Liver (tissue), 9 donors: Measurements from ENCODE around the gene NTN3. TPM values are rescaled to one million over a fixed set of nuclear protein-coding genes. Genes with fewer than 3 reads are reported as not detected.
"Not testable (repeated sequence)": the region's sequence is repeated elsewhere in the genome, so short reads cannot be mapped to it uniquely, and the experiment has no call there.

ENCODE experiments used
- DNase-seq: peaks from one replicate; pipeline ENCODE4 v3.0.0-alpha.2; 2017; ENCODE audit warnings: low spot score
- H3K27ac ChIP-seq, 2 donors: one replicate each; pipeline ENCODE4 v1.7.0; 2013; ENCODE audit warnings: inconsistent platforms in 2 of 2, low read length in 2 of 2, control low read depth in 1 of 2, low read depth in 1 of 2, mild to moderate bottlenecking in 1 of 2
- H3K27me3 ChIP-seq, 4 donors: one replicate each; pipeline versions ENCODE4 v1.6.1 to v1.7.0; 2013; ENCODE audit warnings: low read length in 3 of 4, inconsistent platforms in 1 of 4, mild to moderate bottlenecking in 1 of 4, moderate library complexity in 1 of 4; ENCODE audit not compliant: control insufficient read depth in 4 of 4, insufficient read depth in 4 of 4
- H3K36me3 ChIP-seq, 4 donors: one replicate each; pipeline versions ENCODE4 v1.6.1 to v1.7.0; 2013; ENCODE audit warnings: low read length in 3 of 4, mild to moderate bottlenecking in 3 of 4, low read depth in 1 of 4, moderate library complexity in 1 of 4; ENCODE audit not compliant: control insufficient read depth in 4 of 4, insufficient read depth in 3 of 4
- H3K4me1 ChIP-seq, 4 donors: one replicate each; pipeline versions ENCODE4 v1.6.1 to v1.7.0; 2013; ENCODE audit warnings: low read length in 3 of 4, mild to moderate bottlenecking in 3 of 4, moderate library complexity in 1 of 4; ENCODE audit not compliant: control insufficient read depth in 4 of 4, insufficient read depth in 4 of 4
- H3K4me3 ChIP-seq, 3 donors: one replicate each; pipeline versions ENCODE4 v1.6.1 to v1.7.0; 2013; ENCODE audit warnings: low read length in 3 of 3, control low read depth in 1 of 3, low read depth in 1 of 3, mild to moderate bottlenecking in 1 of 3
- H3K9ac ChIP-seq, 2 donors: one replicate each; pipeline ENCODE4 v1.7.0; 2013; ENCODE audit warnings: low read length in 2 of 2, mild to moderate bottlenecking in 2 of 2, moderate library complexity in 2 of 2, control low read depth in 1 of 2, low read depth in 1 of 2
- H3K9me3 ChIP-seq, 4 donors: one replicate each; pipeline versions ENCODE4 v1.6.1 to v1.7.0; 2013; ENCODE audit warnings: low read length in 3 of 4; ENCODE audit not compliant: control insufficient read depth in 4 of 4
- ATF3 ChIP-seq: IDR thresholded peaks from 2 replicates; pipeline ENCODE4 v1.6.1; 2016; ENCODE audit warnings: antibody characterized with exemption
- EGR1 ChIP-seq, 2 donors: IDR thresholded peaks; 2 replicates each; pipeline ENCODE4 v1.6.1; 2016 to 2018; ENCODE audit warnings: antibody characterized with exemption in 2 of 2, low read depth in 2 of 2
- FOXA1 ChIP-seq: IDR thresholded peaks from 2 replicates; pipeline ENCODE4 v1.6.1; 2016; ENCODE audit warnings: antibody characterized with exemption
- FOXA2 ChIP-seq: IDR thresholded peaks from 2 replicates; pipeline ENCODE4 v1.6.1; 2016; ENCODE audit warnings: antibody characterized with exemption
- GABPA ChIP-seq, 2 donors: IDR thresholded peaks in 1 of 2; conservative IDR thresholded peaks in 1 of 2; 2 replicates each; pipeline ENCODE4 v1.6.1; 2016; ENCODE audit warnings: antibody characterized with exemption in 2 of 2, mild to moderate bottlenecking in 1 of 2, moderate library complexity in 1 of 2
- HNF4A ChIP-seq, 2 donors: conservative IDR thresholded peaks; 2 replicates each; pipeline ENCODE4 v1.6.1; 2016; ENCODE audit warnings: antibody characterized with exemption in 2 of 2, mild to moderate bottlenecking in 2 of 2
- HNF4G ChIP-seq: IDR thresholded peaks from 2 replicates; pipeline ENCODE4 v1.6.1; 2016; ENCODE audit warnings: antibody characterized with exemption
- MAX ChIP-seq: IDR thresholded peaks from 2 replicates; pipeline ENCODE4 v1.6.1; 2016; ENCODE audit warnings: antibody characterized with exemption
- NR2F2 ChIP-seq: IDR thresholded peaks from 2 replicates; pipeline ENCODE4 v1.6.1; 2016; ENCODE audit warnings: antibody characterized with exemption
- REST ChIP-seq: IDR thresholded peaks from 2 replicates; pipeline ENCODE4 v1.6.1; 2016; ENCODE audit warnings: antibody characterized with exemption, mild to moderate bottlenecking
- TAF1 ChIP-seq: conservative IDR thresholded peaks from 2 replicates; pipeline ENCODE4 v1.6.1; 2016; ENCODE audit warnings: antibody characterized with exemption, mild to moderate bottlenecking
- ZBTB33 ChIP-seq: IDR thresholded peaks from 2 replicates; pipeline ENCODE4 v1.6.1; 2016; ENCODE audit warnings: antibody characterized with exemption
- WGBS: extraction: QIAGEN DNeasy Blood & Tissue Kit; methylation state at CpG from one replicate; pipeline ENCODE4 v1.1.7; 2013; 5-methylcytosine and 5-hydroxymethylcytosine counted together
- polyA plus RNA-seq, 2 donors: library from polyadenylated mRNA; stranded (reverse) in 1 of 2; unstranded in 1 of 2; fragments of 200-250 nt in 1 of 2; fragments of >200 nt in 1 of 2; fragmentation: Nextera tagmentation in 1 of 2; extraction: Ambion mirVana in 1 of 2; gene quantifications; one replicate each; pipeline versions ENCODE4 v1.2.1 to v1.2.3, GENCODE V29; 2013 to 2015
- total RNA-seq, 2 donors: library from RNA; depleted of rRNA; stranded (reverse); fragments of >200 nt; gene quantifications; one replicate each; pipeline ENCODE4 v1.2.3, GENCODE V29; 2014
- donor health status: healthy.
- donor health status: healthy.
- donor health status: healthy.
- donor health status: healthy.
- donor health status: healthy.

NTN3 gene
- total and polyA plus RNA-seq, 4 donors = 0.19 to 2.3 (median 0.28) TPM; not detected in 1

- no peak for DNase-seq
- H3K4me1 ChIP-seq = peaks cover 17 to 56% (median 37%) of the 10 kb centered on the region in 4 donors
These were observed 7.2 kb downstream of the NTN3 start for GRCh38 chr16:2478279-2478678.

GRCh38 chr16:2479996-2480395 lies 8.9 kb downstream of the NTN3 start:
- H3K9me3 ChIP-seq, DNase-seq, H3K4me3 ChIP-seq, H3K36me3 ChIP-seq, H3K9ac ChIP-seq, H3K27me3 ChIP-seq, H3K27ac ChIP-seq: not testable (repeated sequence)
- 98% methylated on average over 10 of the region's 10 CpGs for WGBS
- peaks cover 16 to 60% (median 43%) of the 10 kb centered on the region in 4 donors for H3K4me1 ChIP-seq

More at GRCh38 chr16:2478279-2478678, 7.2 kb downstream of the NTN3 start:
- Histone ChIP-seq H3K27ac (no peak overlapping the region), H3K9ac (no peak overlapping the region), H3K4me3 (no peak overlapping the region), H3K9me3 (no peaks in the 10 kb centered on the region), H3K36me3 (no peaks in the 10 kb centered on the region), H3K27me3 (no peaks in the 10 kb centered on the region)
- WGBS = 66% methylated on average over 8 of the region's 8 CpGs
- no peak for TF ChIP-seq HNF4A (conservative IDR thresholded peaks at IDR 0.05)
- no peak for TF ChIP-seq EGR1 (IDR thresholded peaks at IDR 0.05; ENCODE audit: low read depth in 2 of 2)

GRCh38 chr16:2480948-2481347 lies 9.9 kb downstream of the NTN3 start:
- TF ChIP-seq HNF4A (conservative IDR thresholded peaks at IDR 0.05) (no peak), FOXA2 (no peak), REST (no peak), NR2F2 (no peak), FOXA1 (no peak), MAX (no peak), TAF1 (no peak), ATF3 (no peak), ZBTB33 (no peak), GABPA (IDR thresholded peaks at IDR 0.05 in 1 of 2, conservative IDR thresholded peaks at IDR 0.05 in 1 of 2) (no peak), HNF4G (no peak)
- no peak overlapping the region for H3K9ac ChIP-seq
- no peaks in the 10 kb centered on the region for H3K27me3 ChIP-seq
- WGBS = 88% methylated on average over 12 of the region's 12 CpGs
- H3K27ac ChIP-seq = no peak overlapping the region
- H3K4me1 ChIP-seq = peaks cover 19 to 65% (median 44%) of the 10 kb centered on the region in 4 donors
- H3K4me3 ChIP-seq = no peak overlapping the region
- no peaks in the 10 kb centered on the region for H3K9me3 ChIP-seq
- no peak for DNase-seq
- no peaks in the 10 kb centered on the region for H3K36me3 ChIP-seq
